Middle frontal gyrus (tissue), 1 donor: ENCODE data around the gene RRAS2.
"Not testable (repeated sequence)": the region's sequence is repeated elsewhere in the genome, so short reads cannot be mapped to it uniquely, and the experiment has no call there.

Source experiments
- DNase-seq: peaks from one replicate; pipeline ENCODE4 v3.0.0-alpha.2; 2015; ENCODE audit warnings: low spot score; ENCODE audit errors: extremely low spot score

The RRAS2 gene

DNA sequence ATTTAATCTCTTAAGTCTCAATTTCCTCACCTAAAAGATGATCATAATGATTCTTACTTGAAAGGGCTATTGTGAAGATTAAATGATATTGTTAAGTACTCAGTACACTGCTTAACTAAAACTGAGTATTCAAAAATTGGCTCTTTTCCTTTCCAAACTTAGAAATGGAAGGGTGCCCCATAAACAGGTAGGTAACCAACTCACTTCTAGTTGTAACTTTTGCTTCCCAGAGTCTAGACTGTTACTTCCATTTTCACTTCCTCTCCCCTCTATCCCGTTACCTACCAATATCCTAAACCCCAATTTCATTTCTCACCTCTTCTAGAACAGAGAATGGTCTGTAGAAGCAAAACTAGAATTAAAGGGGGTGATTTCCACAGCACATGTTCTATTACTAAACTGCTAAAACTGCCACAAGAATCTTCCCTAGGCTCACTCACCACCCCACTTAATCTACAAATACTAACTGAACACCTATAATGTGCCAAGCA lies 50.0 kb downstream of the RRAS2 start:
- DNase-seq = no peak

DNA sequence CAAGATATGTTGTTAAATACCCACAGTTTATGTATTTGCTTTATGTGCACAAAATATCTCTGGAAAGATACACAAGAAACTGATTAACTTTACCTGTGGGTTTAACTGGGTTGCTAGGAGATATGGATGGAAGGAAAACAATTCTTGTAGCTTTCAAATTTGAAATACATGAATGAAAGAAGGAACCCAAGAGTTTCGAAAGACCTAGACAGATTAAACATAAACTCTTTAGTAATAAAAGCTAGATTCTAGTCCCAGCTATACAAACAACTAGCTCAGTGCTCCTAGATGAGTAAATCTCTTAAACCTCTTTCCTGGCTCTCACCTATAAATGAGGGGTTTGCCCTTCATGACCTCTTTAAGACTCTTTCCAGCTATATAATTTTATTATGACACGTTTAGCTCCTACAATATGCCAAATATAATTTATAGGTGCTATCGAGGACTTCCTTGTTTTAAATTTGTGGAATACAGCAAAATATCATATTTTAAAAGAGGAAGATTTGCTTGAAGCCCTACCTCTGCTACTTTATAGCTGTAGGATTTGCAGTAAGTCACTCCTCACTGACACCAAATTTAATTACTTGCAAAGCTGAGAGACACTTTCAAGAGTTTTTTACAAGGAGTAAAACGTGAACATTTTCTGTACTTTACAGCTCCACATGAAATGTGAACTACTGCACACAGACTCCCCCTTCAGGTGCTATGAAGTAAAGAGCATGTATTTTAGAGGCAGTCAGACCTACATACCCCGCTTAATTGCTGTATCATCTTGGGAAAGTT lies 50.7 kb downstream of the RRAS2 start:
- DNase-seq = no peak

DNA sequence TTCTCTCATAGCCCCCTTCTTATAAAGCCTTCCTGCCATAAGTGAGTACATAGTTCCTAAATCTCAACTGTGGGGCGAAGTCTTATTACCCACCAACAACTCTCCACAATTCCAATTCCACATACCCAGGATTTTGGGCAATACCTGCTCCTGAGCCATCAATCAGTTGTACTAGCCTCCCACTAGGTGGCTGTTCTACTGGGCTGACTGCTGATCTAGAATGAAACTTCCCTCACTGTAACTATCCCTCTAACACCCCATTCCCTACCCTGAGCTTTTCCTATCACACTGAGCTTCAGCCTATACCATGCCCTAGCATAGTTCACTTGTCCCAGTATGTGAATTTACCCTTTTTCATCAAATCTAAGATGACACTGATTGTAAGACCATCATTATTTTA lies 52.5 kb downstream of the RRAS2 start:
- DNase-seq = no peak

DNA sequence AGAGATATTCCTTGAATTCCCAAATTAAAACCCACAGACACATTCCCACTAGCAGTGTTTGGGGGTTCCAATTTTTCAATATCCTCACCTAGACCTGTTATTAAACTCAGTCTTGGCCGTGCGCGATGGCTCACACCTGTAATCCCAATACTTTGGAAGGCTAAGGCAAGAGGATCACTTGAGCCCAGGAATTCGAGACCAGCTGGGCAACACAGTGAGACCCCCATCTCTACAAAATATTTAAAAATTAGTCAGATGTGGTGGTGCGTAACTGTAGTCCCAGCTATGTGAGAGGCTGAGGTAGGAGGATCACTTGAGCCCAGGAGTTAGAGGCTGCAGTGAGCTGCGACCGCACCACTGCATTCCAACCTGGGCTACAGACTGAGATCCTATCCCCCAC lies 53.3 kb downstream of the RRAS2 start:
- no peak for DNase-seq

DNA sequence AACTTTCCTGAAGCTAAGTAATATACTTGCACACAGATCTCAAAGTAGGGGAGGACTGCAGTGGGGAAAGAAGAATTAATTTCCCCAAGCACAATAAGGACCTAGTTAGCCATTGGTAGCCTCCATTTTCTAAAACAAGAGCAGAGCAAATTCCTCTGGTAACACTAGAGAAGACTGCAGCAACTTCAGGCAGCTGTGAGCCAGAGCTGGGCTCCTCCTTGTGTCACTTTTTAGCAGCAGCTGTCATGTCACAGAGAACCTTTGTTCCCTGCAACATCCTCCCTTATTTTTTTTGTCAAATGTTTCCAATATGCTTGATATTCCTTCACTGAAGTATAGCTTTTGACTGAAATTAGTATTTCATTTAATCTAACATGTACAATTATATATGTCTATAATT lies 54.4 kb downstream of the RRAS2 start:
- no peak for DNase-seq

DNA sequence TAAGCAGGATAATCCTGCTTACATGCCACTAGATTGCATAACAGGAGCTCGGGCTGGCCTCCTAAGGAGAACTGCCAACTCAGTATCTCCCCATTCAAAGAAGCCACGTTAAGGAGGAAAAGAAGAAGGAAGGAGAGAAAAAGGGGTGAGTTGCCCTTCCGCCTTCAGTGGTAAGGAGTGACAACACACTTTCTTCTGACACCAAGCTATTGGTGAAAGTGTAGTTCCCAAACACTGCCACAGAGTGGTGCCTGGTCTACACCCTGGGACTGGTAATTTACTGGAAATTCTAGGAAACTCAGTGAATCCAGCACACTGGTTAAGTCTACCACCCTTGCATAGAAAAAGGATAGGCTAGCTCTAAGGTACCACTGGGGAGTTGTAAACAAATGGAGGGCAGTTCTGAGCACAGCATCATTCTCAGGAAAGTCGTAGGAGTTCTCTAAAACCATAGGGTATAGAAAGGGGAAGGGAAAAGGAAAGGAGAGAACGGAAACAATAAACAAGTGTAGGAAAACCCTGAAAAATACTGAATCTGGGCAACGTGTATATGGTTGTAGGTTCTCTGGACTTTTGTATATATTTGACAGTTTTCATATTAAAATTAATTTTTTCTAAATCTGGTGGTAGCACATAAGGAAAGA lies 58.2 kb downstream of the RRAS2 start:
- DNase-seq = peak; percentile 26

DNA sequence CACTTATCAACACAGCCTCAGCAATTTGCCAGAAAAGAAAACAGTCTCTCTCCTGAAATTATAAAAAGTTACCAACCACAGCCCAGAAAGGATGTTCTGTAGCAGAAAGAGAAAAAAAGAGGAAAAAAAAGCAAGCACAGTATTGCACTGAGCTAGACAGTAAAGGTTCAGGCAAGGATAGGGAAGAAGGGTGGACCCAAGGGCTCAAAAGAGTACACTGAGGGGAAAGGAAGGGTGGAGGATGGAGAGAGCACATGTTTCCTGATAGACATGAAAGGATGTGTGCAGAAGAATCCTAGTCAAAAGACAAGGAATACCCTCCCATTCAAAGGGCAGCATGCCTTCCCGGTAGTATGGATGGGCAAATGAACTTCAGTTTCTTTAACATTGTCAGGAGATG lies 59.1 kb downstream of the RRAS2 start:
- no peak for DNase-seq

DNA sequence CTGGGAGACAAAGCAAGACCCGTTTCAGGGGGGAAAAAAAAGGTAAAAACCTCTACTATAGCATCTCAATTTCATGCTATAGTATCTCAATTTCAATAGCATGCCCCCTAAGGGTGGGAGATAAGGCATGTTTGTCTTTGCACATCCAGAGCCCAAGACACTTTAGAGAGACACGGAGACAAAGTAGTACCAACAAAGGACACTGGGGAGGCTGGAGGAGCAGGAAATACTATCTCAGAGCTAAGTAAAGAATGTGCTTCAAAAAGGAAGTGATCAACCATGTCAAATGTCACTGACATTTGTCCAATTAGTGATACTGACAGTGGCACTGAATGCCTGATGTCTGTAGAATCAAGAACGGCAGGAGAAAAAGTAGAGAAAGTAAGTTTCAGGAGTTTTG lies 68.6 kb downstream of the RRAS2 start:
- DNase-seq = no peak

DNA sequence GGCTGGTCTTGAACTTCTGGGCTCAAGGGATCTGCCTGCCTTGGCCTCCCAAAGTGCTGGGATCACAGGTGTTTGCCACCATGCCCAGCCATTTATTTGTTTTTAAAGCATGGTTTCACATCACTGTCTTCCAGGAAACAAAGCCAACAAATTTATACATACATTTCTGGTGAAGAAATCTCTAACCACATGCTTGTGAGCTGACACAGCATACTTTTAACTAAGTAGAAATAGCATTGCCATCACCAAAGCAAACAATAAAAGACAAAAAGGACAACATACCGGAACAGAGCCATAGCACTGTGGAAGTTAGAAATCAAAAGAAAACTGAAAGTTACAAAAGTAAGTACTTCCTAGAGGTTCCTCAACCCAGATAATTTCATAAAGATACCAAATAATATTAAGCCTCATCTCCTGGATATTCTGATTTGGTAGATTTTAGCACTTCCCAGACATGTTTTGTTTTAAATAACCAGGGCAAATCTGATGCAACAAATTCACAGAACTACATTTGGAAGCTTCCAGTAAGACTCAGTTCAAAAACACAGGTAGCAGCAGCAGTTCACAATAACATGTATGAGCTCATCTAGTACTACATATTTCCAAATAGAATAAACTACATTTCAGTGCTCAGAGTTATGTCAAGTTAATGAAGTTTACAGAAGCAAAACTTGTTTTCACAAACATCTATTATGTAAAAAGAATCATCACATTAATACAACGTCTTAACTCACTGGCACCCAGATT lies 70.6 kb downstream of the RRAS2 start:
- DNase-seq = no peak

DNA sequence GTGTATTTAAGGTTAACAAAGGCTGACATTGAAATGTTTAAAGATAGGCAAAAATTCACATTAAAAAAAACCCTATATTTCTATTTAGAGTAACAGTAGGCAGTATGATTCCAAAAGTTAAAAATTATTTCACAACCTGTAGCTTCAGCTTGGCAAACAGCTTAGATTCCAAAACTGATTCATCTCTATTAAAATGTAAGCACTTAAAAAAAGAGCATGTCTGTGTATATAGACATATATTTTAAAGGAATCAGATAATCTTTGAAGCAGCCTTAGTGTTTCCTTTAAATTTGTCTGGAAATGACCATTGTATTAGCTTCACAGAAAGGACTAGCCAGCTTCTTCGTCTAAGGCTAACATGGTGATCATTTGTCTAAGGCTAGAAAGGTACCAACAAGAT lies 80.1 kb downstream of the RRAS2 start:
- DNase-seq = not testable (repeated sequence)

DNA sequence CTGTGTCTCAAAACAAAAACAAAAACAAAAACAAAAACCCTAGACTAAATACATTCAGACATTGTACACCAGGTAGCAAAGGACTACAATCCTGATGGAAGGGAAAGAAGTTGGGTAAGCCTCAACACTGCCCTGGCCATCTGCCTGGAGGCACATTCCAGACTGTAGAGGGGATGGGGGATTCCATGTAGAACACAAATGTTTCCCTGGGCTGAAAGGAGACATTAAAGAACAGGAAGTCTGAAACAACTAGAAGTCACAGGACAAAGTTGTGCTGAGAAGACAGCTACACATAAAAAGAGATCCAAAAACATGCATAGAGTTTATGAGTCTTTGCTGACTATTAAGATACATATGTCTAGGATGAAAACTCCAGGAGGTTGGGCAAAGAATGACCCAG lies 83.9 kb downstream of the RRAS2 start:
- DNase-seq = no peak

DNA sequence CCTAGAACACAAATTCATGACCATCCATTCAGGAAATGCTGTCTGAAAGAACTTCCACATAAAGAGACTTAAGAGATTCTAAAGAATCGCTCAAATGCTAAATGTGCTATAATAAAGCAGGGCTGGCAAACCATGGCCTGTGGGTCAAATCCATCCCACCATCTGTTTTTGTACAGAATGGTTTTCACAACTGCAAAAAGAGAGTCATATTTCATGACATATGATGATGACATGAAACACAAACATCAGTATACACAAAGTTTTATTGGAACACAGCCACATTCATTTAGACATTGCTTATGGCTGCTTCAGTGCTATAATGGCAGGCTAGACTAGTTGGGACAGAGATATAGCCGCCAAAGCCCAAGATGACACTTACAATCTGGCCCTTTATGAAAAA lies 85.1 kb downstream of the RRAS2 start:
- DNase-seq = no peak

DNA sequence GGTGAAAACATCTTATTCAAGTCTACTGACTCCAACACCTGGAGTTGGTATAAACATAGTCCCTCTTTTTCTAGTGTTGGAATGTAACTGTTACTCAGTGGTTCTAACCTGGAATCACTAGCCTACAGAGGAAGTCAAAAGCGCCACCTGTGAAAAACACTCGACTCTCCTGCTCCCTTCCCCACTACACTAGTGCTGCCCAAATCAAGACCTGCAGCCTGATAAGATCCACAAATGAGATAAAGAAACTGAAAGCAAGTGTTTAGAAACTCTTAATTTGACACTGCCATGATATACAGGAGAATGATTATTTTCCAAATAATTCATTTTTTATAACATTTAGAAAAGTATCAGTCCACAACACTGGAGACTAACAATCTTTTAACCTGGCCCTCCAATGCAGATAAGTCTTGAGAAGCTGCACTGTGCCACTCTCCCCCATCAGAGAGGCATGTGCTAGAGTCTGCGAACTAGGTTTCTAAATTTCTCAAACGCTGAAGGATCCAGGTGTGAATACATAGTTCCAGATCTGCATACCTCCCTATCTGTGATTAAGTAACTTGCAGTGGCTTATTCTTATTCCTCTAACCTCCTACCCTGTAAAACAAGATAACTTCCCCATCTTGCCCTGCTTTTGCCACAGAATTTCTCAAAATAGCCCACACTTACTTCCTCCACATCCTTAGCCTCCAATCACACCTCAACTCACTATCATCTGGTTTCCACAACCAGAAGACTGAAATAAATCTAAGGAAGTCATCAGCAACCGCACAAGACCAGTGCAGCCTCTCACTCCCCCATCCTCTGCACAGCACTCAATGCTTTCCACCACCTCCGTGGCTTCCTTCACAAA lies 88.1 kb downstream of the RRAS2 start:
- no peak for DNase-seq

DNA sequence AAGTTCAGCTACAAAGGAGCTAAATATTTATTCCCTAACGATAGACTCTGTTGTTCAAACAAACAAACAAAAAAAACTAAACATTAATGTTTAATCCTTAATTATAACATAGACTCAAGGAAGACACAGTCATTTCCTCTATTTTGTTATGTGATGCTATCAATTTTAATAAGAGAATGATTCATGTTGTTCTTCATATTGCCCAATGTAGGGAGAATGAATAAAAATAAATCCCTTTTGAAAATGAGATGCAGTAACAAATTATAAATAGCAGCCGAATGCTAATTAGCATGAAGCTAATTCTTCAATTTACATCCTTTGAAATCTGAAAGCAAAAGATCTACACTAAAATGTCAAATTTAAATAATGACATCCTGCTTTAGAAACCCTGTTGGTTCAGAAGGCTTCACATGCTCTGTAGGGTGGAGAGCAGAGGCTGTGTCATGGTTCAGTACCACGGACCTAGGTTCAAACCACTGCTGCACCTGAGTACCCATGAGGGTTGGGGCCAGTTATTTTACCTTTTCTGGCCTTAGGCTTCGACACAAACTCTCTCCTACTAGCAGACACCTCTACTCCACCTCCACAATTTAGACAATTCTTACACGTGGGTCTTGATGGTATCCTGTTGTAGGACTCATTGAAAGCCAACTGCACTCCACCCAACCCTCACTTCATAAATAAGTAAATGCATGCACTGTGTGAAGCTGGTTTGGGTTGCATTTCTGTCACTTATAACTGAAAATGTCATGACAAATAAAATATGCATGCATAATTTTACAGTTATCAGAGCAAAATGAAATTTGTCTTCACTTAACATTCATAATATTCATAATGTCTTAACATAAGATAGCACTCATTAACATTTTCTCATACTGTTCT lies 89.0 kb downstream of the RRAS2 start:
- no peak for DNase-seq

DNA sequence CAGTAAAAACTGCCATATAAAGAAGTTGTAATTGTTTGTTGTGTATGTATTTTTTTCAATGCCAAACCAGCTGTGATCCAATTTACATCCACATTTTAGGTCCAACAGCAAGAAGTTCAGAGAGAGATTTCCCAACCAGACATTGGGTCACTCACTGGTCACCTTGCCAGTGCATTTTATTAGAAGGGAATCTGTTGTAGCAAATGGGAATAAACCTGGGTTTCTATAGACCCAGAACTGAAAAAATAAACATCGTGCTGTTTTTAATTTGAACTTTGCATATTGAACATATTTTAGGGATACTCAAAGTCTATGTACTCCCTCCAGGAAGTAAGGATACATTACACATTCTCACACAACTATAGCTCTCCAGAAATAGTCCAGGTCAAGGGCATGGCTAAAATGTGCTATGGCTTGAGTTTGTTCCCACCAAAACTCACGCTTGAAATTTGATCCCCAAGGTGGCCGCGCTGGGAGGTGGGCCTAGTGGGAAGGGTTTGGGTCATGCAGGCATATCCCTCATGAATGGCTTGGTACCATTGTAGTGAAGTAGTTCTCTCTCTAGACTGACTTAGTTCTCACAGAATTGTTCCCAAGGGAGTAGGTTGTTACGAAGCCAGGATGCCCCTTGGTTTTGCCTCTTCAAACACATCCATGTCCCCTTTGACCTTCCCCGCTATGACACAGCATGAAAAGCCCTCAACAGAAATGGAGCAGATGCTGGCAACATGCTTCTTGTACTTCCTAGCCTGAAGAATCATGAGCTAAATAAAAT lies 90.9 kb downstream of the RRAS2 start:
- no peak for DNase-seq

DNA sequence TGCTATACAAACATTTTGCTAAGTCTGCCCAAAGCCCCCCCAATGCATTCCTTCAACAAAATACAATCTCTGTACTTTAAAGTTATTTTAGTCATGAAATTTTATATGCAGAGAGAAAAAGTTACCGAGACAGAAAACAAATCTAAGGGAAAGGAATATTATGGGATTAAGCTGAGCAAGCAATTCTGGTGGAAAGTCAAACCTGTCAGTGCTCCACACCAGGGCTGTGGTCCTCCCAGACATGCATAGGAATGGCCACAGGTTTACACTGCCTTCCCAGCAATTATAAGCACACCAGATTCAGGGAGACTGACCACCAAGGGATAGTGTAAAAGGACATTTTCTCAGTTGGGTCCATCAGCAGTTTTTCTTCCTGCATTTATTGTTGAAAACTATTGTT lies 92.4 kb downstream of the RRAS2 start:
- no peak for DNase-seq

DNA sequence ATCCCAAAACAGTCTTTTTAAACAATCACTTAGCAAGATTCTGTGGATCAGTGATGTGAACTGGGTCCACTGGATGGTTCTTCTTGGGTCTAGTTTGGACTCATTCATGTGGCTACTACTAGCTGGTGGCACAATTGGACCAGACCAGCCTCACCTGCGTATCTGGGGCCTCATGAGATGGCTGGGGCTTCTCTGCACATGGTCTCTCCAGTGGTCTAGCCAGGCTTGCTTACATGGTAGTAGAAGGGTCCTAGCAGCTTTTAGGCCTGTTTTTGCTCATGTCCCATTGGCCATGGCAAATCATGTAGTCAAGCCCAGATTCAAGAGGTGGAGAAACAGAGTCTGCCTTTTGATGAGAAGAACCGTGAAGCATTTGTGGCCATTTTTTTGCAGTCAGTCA lies 94.0 kb downstream of the RRAS2 start:
- DNase-seq = no peak

DNA sequence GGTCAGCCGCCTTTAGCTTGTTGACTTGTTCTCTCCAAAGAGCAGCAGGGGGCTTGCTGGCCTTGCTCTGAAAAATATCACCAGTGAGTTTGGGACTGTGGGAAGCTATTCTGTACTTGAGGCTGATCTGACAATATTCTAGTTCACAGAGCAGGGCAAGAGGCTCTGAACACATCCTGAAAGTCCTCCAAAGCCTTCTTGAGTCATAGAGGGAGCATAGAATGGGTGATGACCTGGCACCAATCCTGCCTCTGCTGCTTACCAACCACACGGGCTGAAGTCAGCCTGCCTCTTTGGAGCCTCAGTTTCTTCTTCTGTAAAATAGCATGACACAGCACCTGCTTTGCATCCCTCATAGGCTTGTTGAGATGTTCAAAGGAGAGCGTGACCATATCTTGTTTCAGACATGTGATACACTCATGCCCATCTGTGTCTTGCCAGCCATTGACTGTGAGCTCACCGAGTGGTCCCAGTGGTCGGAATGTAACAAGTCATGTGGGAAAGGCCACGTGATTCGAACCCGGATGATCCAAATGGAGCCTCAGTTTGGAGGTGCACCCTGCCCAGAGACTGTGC lies 96.6 kb downstream of the RRAS2 start:
- DNase-seq = no peak

DNA sequence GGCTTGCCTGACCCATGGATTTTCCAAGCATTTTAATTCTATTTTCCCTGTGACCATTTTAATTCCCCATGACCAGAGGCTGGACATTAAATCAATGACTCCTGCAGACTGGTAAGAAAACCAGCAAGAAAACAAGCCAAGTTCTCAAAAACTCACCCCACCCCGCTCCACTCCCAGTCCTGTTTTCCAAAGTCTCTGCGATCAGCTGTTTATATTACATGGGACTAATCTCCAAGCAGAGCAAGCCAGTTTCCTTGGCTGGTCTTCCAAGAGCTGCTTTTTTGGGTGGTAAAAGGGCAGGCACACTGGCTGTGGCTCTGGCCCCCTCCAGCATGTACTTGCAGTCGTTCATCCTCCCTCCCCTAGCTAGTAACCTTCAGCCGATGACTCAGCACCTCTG lies 97.9 kb downstream of the RRAS2 start:
- DNase-seq = no peak
